CD4-positive, alpha-beta T cell treated with Interleukin-6 for 4 hours (primary cell): ENCODE measurements around the gene TGM4.

ENCODE experiments used
- DNase-seq: peaks from one replicate; pipeline ENCODE4 v3.0.0-alpha.2; 2020; ENCODE audit warnings: mixed read lengths

The TGM4 gene

DNA sequence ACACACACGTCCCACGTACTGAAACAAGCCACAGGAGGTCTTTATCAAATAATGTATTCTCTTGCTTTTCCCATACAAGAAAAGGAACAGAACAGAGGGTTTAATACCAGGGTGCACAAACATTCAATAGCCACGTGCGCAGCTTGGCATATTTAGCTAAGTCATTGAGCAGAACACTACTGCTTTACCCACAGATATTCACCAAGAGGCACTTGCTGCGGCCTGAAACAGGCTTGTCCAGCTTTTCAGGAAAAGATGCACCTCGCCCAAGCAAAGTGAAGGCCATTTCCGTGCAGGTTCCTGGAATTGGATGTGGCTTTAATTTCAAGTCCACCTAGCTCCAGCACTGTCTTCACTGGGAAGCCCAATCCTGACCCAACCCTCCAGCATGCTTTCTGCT, 84.0 kb downstream of the TGM4 start:
- no peak for DNase-seq

DNA sequence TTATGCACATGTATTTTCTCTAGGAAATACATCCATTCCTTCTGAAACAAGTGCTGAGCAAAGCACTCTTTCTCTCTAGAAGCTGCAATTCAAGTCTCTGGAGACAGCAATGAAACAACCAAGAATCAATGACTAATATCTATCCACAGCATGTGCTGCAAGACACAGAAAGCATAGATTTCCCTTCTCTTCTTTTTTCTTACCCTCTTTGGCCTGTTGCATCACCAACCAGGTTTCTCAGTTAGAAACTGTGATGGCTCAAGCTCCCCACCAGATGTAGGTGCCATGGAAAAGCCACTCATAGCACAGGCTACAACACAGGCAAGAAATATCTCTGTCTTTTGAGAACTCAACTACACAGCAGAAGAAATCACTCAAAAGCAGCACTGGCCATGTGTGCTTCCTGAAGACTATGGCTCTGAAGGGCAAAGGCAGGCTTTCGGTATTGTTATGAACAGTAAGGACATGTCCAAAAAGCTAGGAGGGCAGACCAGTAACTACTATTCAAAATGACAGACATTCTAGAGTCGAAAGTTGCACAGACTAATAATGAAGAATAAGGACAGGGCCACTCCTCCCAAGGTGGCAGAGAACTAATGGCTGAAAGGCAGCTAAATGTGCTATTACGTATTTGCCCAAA, 86.1 kb downstream of the TGM4 start:
- no peak for DNase-seq

DNA sequence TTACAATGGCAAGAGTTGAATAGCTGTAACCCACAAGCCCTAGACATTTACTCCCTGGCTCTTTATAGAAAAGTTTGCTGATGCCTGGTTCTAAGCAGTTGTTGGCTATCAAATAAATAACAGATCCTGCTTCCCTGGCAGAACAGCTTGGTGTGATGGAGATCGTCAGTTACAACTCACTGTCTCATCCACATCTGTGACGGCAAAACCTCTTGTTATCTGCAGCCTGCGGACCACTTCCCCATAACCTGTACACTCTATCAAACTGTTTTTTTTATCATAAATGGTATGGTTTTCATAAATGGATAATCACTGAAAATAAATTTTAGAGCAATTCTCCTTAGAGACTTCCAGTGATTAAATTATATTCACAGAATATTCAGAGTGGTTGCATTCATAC, 87.5 kb downstream of the TGM4 start:
- no peak for DNase-seq

DNA sequence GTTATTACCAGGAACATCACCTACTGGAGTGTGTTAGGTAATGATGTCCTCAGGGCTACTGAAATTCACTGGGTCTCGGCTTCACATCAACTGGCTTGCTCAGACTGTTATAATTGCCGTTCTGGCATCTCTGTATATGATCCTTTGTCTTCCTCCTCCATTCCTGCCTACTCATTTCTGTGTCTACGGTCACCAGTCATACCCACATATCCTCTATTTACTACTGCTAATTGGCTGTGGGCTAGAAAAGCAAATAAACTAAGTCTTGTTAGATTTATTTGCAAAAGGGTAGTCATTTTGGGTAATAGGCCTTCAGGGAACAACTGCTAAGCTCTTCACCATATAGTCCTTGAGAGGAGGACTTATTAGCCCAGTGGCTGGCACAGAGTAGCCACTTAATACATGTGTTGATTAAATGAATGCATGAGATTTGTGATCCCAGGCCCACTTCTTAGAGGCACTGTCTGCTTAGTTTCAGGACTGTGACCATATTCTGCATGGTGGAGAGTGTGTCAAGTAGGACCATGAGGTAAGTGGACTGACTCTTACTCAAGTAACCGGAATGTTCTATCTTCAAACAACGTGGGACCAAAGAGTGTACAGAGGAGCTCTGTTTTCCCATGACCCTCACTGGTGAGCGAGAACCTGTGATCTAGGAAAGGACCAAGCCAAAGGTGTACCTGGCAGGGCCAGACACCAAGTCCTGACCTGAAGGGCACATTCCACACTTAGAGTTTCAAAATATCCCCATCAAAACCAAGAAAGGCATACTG, 88.4 kb downstream of the TGM4 start:
- no peak for DNase-seq

DNA sequence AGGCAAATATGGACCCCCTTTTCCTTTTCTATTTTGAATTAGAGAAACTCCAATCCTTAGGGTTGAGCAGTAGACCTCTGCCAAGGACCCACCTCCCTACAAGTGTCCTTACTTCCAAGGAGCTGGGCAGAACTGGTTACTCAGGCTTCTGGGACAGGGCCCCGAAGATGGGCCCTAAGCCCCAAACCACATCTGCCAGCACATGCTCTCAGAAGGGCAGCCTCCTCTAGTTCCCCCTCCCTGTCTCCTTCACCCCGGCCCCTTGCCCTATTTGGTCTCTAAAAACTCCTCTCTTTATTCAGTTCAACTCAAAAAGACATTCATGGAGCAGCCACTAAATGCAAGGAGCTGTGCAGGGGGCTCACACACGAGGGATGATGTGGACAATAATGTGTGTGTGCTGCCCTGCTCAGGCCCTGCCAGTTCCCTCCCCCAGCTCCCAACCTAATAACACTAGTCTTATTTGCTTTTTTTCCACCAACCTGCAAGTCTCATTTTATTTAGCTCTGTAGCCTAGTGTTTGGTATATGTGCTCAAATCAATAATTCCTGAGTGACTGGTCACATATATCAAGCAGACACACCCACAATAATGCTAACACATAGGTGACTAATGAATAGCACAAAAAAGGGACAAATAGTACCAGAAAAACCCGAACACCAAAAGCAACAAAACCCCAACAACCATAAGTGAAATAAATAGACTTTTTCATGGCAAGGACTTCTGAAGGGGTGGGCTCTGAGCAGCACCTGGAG, 89.3 kb downstream of the TGM4 start:
- DNase-seq, result no peak
